GM12878 (cell line): ENCODE measurements around the gene SLC2A8. TPM values are rescaled to one million over a fixed set of nuclear protein-coding genes. Genes with fewer than 3 reads are reported as not detected.

Experiments
- ATAC-seq: fragments of 200-7000 bp; cut with Tn5 transposase; 3 replicates; pipeline ENCODE4 v1.9.1; 2020; ENCODE audit warnings: mild to moderate bottlenecking, moderate library complexity
- BruUV-seq: library from RNA; stranded (reverse); fragments of 400-500 nt; replicated peaks from 2 replicates; lab custom pipeline; 2021; lab: Mats Ljungman, UMichigan
- CTCF ChIA-PET: fragments of 300-600 bp; sonication (Branson Sonifier 250); formaldehyde crosslinking; extraction: SDS; loops from one replicate; lab custom pipeline; 2021; ENCODE audit warnings: inconsistent platforms; lab: Yijun Ruan, JAX
- POLR2A ChIA-PET: fragments of 350-600 bp; formaldehyde crosslinking; extraction: SDS; loops from one replicate; lab custom pipeline; 2021; ENCODE audit warnings: inconsistent platforms; lab: Charles Lee
- RAD21 ChIA-PET: fragments of 300-600 bp; sonication (Branson Sonifier 250); formaldehyde crosslinking; loops from one replicate; lab custom pipeline; 2023; ENCODE audit warnings: antibody characterized with exemption; ENCODE audit not compliant: unreplicated experiment; lab: Charles Lee
- SMC1A ChIA-PET: fragments of 300-600 bp; sonication (Branson Sonifier 250); formaldehyde crosslinking; loops from one replicate; lab custom pipeline; 2023; ENCODE audit not compliant: unreplicated experiment, uncharacterized antibody; lab: Charles Lee
- DNase-seq: peaks from one replicate; pipeline ENCODE4 v3.0.0-alpha.2; 2011; ENCODE audit warnings: low read depth, low spot score
- FAIRE-seq: peaks from 3 replicates; lab custom pipeline; 2011; peaks lifted over from hg19 to GRCh38; lab: Jason Lieb, UNC
- H2AFZ ChIP-seq: 2 replicates; pipeline ENCODE4 v1.6.0; 2011; ENCODE audit warnings: low read depth, low read length, control low read depth; ENCODE audit not compliant: control insufficient read depth
- H3K27ac ChIP-seq: 2 replicates; pipeline ENCODE4 v1.5.1; 2011; ENCODE audit warnings: control low read depth; ENCODE audit not compliant: control insufficient read depth, insufficient read depth
- H3K27me3 ChIP-seq, 2 experiments: replicated peaks in 1 of 2; 2 replicates each; pipeline versions ENCODE4 v1.6.0 to v1.6.1; 2011; ENCODE audit warnings: low read length in 1 of 2; ENCODE audit not compliant: control insufficient read depth in 2 of 2, insufficient read depth in 2 of 2
- H3K36me3 ChIP-seq, 2 experiments: 2 replicates each; pipeline ENCODE4 v1.5.1; 2011; ENCODE audit warnings: low read length in 1 of 2; ENCODE audit not compliant: control insufficient read depth in 2 of 2, insufficient read depth in 2 of 2
- H3K4me1 ChIP-seq: 2 replicates; pipeline ENCODE4 v1.6.1; 2011; ENCODE audit warnings: mild to moderate bottlenecking, low read length, moderate library complexity, mixed read lengths; ENCODE audit not compliant: control insufficient read depth, insufficient read depth
- H3K4me2 ChIP-seq: 2 replicates; pipeline ENCODE4 v1.6.0; 2011; ENCODE audit warnings: control low read depth; ENCODE audit not compliant: control insufficient read depth, insufficient read depth
- H3K4me3 ChIP-seq: fragments of 200-600 bp; sonication (generic); 2 replicates; pipeline ENCODE4 v1.5.1; 2016
- H3K79me2 ChIP-seq: 2 replicates; pipeline ENCODE4 v1.6.0; 2011; ENCODE audit warnings: low read length; ENCODE audit not compliant: control insufficient read depth, insufficient read depth
- H3K9ac ChIP-seq: 2 replicates; pipeline ENCODE4 v1.8.0; 2011; ENCODE audit warnings: low read length, control low read depth, mixed read lengths; ENCODE audit not compliant: control insufficient read depth, insufficient read depth
- H3K9me3 ChIP-seq: replicated peaks from 3 replicates; pipeline ENCODE4 v1.5.1; 2011; ENCODE audit warnings: mild to moderate bottlenecking, low read length; ENCODE audit not compliant: control insufficient read depth, insufficient read depth
- H4K20me1 ChIP-seq: 2 replicates; pipeline ENCODE4 v1.6.0; 2011; ENCODE audit not compliant: control insufficient read depth, insufficient read depth
- BMI1 ChIP-seq: fragments of 450-650 bp; IDR thresholded peaks from 2 replicates; pipeline ENCODE4 v1.6.1; 2016; ENCODE audit warnings: mild to moderate bottlenecking, moderate library complexity, borderline replicate concordance
- CEBPZ ChIP-seq: fragments of 150-350 bp; IDR thresholded peaks from 2 replicates; pipeline ENCODE4 v1.6.1; 2016; ENCODE audit warnings: low read depth, low read length
- CREB1 ChIP-seq: IDR thresholded peaks from 2 replicates; pipeline ENCODE4 v1.6.1; 2012; ENCODE audit warnings: low read depth, mild to moderate bottlenecking, inconsistent platforms
- DPF2 ChIP-seq: fragments of 450-650 bp; IDR thresholded peaks from 2 replicates; pipeline ENCODE4 v1.6.1; 2017; ENCODE audit warnings: mild to moderate bottlenecking
- E4F1 ChIP-seq: fragments of 450-650 bp; IDR thresholded peaks from 2 replicates; pipeline ENCODE4 v1.6.1; 2018; ENCODE audit warnings: borderline replicate concordance, mild to moderate bottlenecking; ENCODE audit not compliant: partially characterized antibody
- FOXK2 ChIP-seq: fragments of 450-650 bp; IDR thresholded peaks from 2 replicates; pipeline ENCODE4 v1.6.1; 2017; ENCODE audit warnings: mild to moderate bottlenecking, moderate library complexity
- FOXM1 ChIP-seq: IDR thresholded peaks from 2 replicates; pipeline ENCODE4 v1.6.1; 2012; ENCODE audit warnings: low read depth, mild to moderate bottlenecking, inconsistent platforms, low read length, moderate library complexity
- HDAC6 ChIP-seq: fragments of 200-600 bp; sonication (generic); IDR thresholded peaks from one replicate; pipeline ENCODE4 v1.8.0; 2017; ENCODE audit warnings: antibody characterized with exemption; ENCODE audit not compliant: unreplicated experiment
- JUNB ChIP-seq: IDR thresholded peaks from 2 replicates; pipeline ENCODE4 v1.6.1; 2016; ENCODE audit warnings: antibody characterized with exemption, mild to moderate bottlenecking
- MTA3 ChIP-seq: IDR thresholded peaks from 2 replicates; pipeline ENCODE4 v1.6.1; 2012; ENCODE audit warnings: low read length, inconsistent platforms, borderline replicate concordance
- NFYA ChIP-seq: IDR thresholded peaks from 2 replicates; pipeline ENCODE4 v1.6.1; 2011; ENCODE audit warnings: low read depth, mild to moderate bottlenecking, low read length, improper control_type of control experiment, borderline replicate concordance
- RFX5 ChIP-seq: IDR thresholded peaks from 2 replicates; pipeline ENCODE4 v1.6.1; 2011; ENCODE audit warnings: low read depth, low read length, improper control_type of control experiment
- RUNX3 ChIP-seq: IDR thresholded peaks from 2 replicates; pipeline ENCODE4 v1.6.1; 2012; ENCODE audit warnings: low read length, inconsistent platforms
- SMC3 ChIP-seq: IDR thresholded peaks from 2 replicates; pipeline ENCODE4 v1.6.1; 2011; ENCODE audit warnings: low read length, improper control_type of control experiment, borderline replicate concordance
- TAF1 ChIP-seq: IDR thresholded peaks from 2 replicates; pipeline ENCODE4 v1.6.1; 2011; ENCODE audit warnings: mild to moderate bottlenecking, low read depth, low read length, borderline replicate concordance
- WGBS: methylation state at CpG from one replicate; pipeline ENCODE4 v1.1.6; 2016; ENCODE audit warnings: low lambda C conversion rate; ENCODE audit not compliant: insufficient replicate concordance, insufficient coverage; ENCODE audit errors: missing lambda C conversion rate; 5-methylcytosine and 5-hydroxymethylcytosine counted together
- in situ Hi-C: fragments of 300-500 bp; cut with MboI; formaldehyde crosslinking; loops from 9 replicates; pipeline ENCODE4 v1.14.3; 2018; ENCODE audit warnings: mixed read lengths
- intact Hi-C: fragments of 100-400 bp; cut with micrococcal nuclease; formaldehyde crosslinking; loops from one replicate; pipeline ENCODE4 v1.14.2; 2022; ENCODE audit not compliant: unreplicated experiment
- polyA plus RNA-seq, 11 experiments: library from polyadenylated mRNA; depleted of rRNA in 4 of 11; unstranded in 6 of 11; stranded (reverse) in 5 of 11; fragments of >200 nt; fragmentation: Nextera tagmentation in 4 of 11; fragmentation: Illumina TruSeq in 1 of 11; extraction: Ambion mirVana in 4 of 11; extraction: Trizol in 1 of 11; gene quantifications; 1 replicate in 1 of 11; 2 replicates in 10 of 11; pipeline versions ENCODE4 v1.2.1 to v1.2.3, GENCODE V29; 2011 to 2016; ENCODE audit warnings: inconsistent platforms in 2 of 11, missing spikeins in 2 of 11, low read depth in 1 of 11
- total RNA-seq, 4 experiments: library from RNA; depleted of rRNA in 3 of 4; stranded (reverse); fragments of >200 nt in 3 of 4; fragmentation: Illumina TruSeq in 1 of 4; extraction: Trizol in 1 of 4; gene quantifications; 2 replicates each; pipeline versions ENCODE4 v1.2.1 to v1.2.3, GENCODE V29; 2013 to 2021
- TF ChIP-seq, protein P1 (sequence below), 3 experiments: IDR thresholded peaks in 2 of 3; conservative IDR thresholded peaks in 1 of 3; 2 replicates each; pipeline ENCODE4 v1.5.1; 2011; ENCODE audit warnings: low read depth in 3 of 3, low read length in 3 of 3, mild to moderate bottlenecking in 3 of 3, control low read depth in 2 of 3, moderate library complexity in 2 of 3, inconsistent platforms in 1 of 3, mixed read lengths in 1 of 3; ENCODE audit not compliant: control insufficient read depth in 2 of 3, insufficient read depth in 1 of 3; ENCODE audit errors: extremely low read depth in 1 of 3
- TF ChIP-seq, protein P2 (sequence below): IDR thresholded peaks from 2 replicates; pipeline ENCODE4 v1.6.1; 2012; ENCODE audit warnings: low read length, inconsistent platforms

SLC2A8 gene
- total and polyA plus RNA-seq, 10 of the 15 experiments (the other 5 are each of a cell fraction or from before 2014, with no cell fraction given): 0.31 to 22.7 (median 10.0) TPM

- H4K20me1 ChIP-seq: no peaks in the 10 kb centered on the region
- peaks cover 16 to 42% of the 10 kb centered on the region in 2 experiments for H3K36me3 ChIP-seq
- no peak overlapping the region for H3K4me3 ChIP-seq
- H3K9me3 ChIP-seq: no peaks in the 10 kb centered on the region; the same call in 2 of the 3 replicates
- POLR2A ChIA-PET: no interaction called here
- 97% methylated on average over 9 of the region's 9 CpGs for WGBS
- in situ Hi-C loops (no loop called here), intact Hi-C loops (no loop called here)
- no peak overlapping the region for H3K9ac ChIP-seq
- no peak overlapping the region for H3K4me2 ChIP-seq
- SMC1A ChIA-PET: no interaction called here
- DNase-seq (no peak), FAIRE-seq (no peak), ATAC-seq (no peak)
- no peaks in the 10 kb centered on the region for H3K27me3 ChIP-seq
- no peaks in the 10 kb centered on the region for H3K79me2 ChIP-seq
- no peak overlapping the region for H2AFZ ChIP-seq
- CTCF ChIA-PET: interaction anchor here (0.7 kb wide), 1 partner anchor 130 kb away, joined by 3 read pairs; no protein-coding TSS in a partner anchor
- no TSS peak for BruUV-seq
- RAD21 ChIA-PET: no interaction called here
- H3K27ac ChIP-seq: no peak overlapping the region
- no peaks in the 10 kb centered on the region for H3K4me1 ChIP-seq
- TF ChIP-seq FOXM1 (no peak), CEBPZ (no peak), TAF1 (no peak), NFYA (no peak), MTA3 (no peak), E4F1 (no peak), SMC3 (no peak), BMI1 (no peak), RFX5 (no peak), CREB1 (no peak), RUNX3 (no peak), HDAC6 (no peak), FOXK2 (no peak), DPF2 (no peak), JUNB (no peak)
- TF ChIP-seq, protein P1, sequence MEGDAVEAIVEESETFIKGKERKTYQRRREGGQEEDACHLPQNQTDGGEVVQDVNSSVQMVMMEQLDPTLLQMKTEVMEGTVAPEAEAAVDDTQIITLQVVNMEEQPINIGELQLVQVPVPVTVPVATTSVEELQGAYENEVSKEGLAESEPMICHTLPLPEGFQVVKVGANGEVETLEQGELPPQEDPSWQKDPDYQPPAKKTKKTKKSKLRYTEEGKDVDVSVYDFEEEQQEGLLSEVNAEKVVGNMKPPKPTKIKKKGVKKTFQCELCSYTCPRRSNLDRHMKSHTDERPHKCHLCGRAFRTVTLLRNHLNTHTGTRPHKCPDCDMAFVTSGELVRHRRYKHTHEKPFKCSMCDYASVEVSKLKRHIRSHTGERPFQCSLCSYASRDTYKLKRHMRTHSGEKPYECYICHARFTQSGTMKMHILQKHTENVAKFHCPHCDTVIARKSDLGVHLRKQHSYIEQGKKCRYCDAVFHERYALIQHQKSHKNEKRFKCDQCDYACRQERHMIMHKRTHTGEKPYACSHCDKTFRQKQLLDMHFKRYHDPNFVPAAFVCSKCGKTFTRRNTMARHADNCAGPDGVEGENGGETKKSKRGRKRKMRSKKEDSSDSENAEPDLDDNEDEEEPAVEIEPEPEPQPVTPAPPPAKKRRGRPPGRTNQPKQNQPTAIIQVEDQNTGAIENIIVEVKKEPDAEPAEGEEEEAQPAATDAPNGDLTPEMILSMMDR (IDR thresholded peaks at IDR 0.05 in 2 of 3, conservative IDR thresholded peaks at IDR 0.05 in 1 of 3; ENCODE audit: control insufficient read depth in 2 of 3, extremely low read depth in 1 of 3, insufficient read depth in 1 of 3, low read depth in 3 of 3, low read length in 3 of 3): no peak
- TF ChIP-seq, protein P2, sequence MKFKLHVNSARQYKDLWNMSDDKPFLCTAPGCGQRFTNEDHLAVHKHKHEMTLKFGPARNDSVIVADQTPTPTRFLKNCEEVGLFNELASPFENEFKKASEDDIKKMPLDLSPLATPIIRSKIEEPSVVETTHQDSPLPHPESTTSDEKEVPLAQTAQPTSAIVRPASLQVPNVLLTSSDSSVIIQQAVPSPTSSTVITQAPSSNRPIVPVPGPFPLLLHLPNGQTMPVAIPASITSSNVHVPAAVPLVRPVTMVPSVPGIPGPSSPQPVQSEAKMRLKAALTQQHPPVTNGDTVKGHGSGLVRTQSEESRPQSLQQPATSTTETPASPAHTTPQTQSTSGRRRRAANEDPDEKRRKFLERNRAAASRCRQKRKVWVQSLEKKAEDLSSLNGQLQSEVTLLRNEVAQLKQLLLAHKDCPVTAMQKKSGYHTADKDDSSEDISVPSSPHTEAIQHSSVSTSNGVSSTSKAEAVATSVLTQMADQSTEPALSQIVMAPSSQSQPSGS: no peak
Measured at GRCh38 chr9:127438394-127438793, 41.4 kb downstream of the SLC2A8 start.
